HG03139 (cell line): ENCODE measurements around the gene GTF2H2.
"Not testable (repeated sequence)": the region's sequence is repeated elsewhere in the genome, so short reads cannot be mapped to it uniquely, and the experiment has no call there.

Experiments
- ATAC-seq: cut with Tn5 transposase; IDR thresholded peaks from one replicate; pipeline ENCODE4 v1.9.1; 2021; ENCODE audit not compliant: unreplicated experiment

The GTF2H2 gene

DNA sequence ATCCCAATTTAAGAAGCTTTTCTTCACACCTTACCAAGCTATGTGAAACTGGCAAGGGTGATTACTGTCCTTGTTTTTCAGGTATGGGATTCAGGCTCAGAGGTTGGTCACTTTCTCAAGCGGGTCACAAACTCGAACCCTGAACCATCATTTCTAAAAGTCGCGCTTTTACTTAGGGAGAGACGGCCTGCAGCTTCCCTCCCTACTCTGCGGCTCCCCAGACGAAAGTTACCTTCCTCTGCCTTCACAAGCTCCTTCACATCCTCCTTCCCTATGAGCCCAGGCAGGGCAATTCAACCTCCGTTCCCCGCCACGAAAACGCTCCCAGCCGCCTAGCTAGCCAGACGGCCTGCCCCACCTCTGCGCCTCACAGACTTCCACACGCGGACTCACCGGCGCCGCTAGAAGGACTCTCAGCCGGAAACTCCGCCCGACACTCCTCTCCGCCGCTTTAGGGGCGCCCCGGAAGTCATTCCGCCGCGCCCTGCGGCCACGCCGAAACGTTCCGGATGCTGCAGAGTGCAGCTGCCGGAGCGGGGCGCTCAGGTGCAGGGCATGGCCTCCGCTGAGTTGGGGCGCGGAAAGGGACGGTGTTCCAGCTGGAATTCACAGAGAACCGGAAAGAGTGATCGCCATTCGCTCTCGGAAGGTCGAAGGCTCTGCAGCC lies at the start of gene GTF2H2:
TSS of gene GTF2H2 (minus strand) at position 415 of the 667 bp plus-strand sequence. CDS start 4,913 bp downstream, outside the sequence.
- peak; percentile 97 for ATAC-seq

DNA sequence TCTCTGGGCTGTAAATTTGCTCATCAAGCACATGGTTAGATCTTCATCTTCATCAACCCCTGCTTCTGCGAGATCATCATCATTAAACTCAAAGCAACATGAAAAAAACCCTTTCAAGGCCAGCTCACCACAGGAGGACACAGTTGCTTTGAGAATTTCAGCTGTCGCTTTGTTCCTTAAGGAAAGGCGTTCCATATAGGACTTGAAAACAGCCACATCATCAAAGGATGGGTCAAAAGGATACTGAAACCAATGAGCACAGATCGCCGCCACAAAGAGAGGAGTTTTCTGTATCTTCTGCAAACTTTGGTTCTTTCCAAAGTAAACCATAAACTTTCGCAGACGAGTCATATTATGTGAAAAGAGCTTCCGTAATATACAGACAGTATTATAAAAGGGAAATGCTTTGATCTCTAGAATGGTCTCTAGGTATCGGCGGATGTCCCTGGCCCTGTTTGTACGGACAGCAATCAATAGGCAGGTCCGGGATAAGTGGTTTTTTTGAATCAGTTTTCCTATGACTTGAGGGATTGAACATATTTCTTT lies 42.3 kb upstream of the GTF2H2 start:
- not testable (repeated sequence) for ATAC-seq

DNA sequence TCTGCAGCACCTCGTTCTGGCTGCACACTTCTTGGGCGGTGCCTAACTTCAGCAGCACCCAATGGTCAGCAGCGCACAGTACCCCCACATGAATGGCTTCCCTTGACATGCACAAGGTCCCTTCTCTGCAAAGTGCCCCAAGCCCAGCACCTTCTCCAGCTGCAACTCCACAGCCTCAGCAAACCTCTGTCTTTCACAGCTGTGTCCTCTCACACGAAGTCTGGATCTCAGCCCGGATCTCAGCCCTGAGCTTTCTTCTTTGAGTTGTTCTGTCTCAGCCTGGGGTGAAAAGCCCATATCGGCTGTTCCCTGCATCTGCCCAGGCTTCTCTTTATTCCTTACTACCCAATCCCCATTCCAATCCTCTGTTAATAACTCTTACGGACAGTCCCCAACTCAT lies 32.5 kb upstream of the GTF2H2 start:
- ATAC-seq: not testable (repeated sequence)

DNA sequence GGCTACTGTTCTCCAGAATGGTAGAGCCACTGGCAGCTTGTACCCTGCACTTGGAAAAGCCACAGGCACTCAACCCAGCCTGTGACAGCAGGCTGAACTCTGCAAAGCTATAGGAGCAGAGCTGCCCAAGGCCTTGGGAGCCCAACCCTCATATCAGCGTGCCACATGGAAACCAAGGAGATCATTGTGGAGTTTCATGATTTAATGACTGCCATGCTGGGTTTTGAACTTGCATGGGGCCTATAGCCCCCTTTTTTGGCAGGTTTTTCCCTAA lies 30.4 kb upstream of the GTF2H2 start:
- ATAC-seq: not testable (repeated sequence)

DNA sequence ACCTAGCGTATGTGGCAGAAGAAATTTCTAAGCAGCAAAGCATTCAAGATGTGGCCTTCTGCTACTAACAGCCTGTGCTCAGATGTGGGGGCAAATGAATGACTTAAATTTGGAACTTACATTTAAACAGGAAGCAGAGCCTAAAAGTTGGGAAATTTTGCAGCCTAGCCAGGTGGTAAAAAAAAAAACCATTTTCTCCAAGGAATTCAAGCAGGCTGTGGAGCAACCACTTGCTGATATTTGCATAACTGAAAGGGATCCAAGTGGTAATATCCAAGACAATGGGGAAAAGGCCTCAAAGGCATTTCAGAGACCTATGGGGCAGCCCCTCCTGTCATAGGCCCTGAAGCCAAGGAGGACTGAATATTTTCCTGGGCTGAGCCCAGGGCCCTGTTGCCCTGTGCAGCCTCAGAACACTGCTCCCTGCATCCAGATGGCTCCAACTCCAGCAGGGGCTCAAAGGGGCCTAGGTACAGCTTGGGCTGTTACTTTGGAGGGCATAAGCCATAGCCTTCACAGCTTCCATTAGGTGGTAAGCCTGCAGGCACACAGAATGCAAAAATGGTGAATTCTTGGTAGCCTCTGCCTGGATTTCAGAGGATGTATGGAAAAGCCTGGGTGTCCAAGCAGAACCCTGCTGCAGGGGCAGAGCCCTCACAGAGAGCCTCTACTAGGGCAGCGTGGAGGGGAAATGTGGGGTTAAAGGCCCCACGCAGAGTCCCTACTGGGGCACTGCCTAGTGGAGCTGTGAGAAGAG lies 29.9 kb upstream of the GTF2H2 start:
- ATAC-seq: not testable (repeated sequence)

DNA sequence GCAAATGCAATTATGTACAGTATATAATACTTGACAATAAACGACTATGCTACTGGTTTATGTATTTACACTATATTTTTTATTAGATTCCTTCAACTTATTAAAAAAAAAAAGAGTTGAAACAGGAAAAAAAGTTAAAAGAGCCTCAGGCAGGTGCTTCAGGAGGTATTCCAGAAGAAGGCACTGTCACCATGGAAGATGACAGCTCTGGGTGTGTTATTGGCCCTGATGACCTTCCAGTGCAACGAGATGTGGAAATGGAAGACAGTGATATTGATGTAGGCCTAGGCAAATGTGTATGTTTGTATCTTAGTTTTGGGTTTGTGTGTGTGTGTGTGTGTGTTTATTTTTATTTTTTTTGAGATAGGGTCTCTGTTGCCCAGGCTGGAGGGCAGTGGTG lies 22.3 kb upstream of the GTF2H2 start:
- not testable (repeated sequence) for ATAC-seq

DNA sequence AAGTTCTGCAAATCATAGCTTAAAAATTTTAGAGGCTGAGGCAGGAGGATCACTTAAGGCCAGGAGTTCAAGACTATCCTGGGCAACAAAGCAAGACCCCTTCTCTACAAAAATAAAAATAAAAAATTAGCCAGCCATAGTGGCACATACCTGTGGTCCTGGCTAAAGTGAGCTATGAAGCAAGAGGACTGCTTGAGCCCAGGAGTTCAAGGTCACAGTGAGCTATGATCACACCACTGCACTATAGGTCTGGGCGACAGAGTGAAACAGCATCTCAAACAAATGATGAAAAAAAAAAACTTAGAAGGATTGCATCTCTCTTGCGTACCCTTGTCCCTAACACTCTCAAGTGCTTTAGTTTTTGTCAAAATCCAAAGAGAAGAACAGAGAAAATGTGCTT lies 21.3 kb upstream of the GTF2H2 start:
- ATAC-seq: not testable (repeated sequence)

DNA sequence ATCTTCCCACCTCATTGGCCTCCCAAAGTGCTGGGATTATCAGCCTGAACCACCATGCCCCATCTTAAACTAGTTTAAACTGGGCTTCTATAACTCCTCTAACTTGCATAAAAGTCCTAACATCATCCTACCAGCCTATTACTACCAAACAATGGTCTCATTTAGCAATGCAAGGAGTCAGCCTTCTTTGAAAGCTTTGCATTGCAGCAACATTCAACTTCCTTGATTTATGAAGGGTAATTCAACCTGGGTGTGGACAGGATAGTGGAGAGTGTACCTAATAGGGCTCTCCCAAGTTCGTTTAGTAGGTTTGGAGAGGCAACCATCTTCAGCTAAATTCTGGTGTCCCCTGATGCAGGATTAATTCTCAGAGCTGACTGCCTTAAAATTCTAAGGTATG lies 18.7 kb upstream of the GTF2H2 start:
- not testable (repeated sequence) for ATAC-seq

DNA sequence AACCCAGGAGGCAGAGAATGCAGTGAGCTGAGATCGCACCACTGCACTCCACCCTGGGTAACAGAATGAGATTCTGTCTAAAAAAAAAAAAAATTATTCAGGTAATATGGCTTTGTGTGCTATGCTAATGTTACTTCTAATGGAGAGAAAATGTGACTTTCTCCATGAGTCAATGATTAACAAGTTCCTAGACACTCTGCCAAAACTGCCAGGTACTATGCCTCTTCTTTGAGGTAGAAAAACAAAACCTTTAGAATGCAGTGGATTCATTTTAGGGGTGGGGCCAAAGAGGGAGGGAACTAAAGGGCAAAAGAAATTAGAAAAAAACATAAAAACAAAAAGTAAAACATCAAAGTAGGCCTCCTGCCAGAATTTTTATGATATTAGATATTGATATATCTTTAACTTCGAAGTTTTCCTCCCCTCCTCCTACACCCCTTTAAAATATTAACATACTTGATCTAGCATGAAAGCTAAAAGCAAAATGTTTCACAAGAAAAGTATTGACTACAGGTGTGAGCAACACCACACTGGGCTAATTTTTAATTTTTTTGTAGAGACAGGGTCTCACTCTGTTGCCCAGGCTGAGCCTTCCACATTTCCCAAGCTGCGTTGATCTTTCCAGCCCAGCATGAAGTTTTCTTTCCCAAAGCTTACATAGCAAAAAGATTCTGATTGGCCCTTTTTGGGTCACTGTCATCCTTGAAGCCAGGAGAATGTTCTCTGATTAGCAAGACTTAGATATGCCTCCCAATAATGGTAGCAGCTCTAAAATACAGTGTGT lies 17.0 kb upstream of the GTF2H2 start:
- not testable (repeated sequence) for ATAC-seq

DNA sequence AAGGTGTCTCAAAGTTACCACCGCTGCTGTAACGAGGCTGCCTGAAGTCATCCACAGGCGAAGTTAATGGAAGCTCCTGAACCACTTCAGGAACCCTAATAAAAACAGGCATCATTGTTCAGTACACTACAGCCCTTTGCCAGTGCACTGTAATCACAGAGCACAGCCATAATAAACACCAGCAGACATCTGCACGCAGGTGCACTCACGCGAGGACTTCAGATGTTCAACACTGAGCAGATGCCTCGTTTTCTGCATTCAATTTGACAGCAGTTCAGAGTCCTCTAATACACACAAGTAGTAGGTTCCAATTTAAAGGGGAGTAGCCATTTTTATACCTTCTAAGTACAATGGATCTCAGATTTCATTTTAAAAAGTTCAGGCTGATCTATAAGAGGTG lies 15.4 kb upstream of the GTF2H2 start:
- ATAC-seq: not testable (repeated sequence)

DNA sequence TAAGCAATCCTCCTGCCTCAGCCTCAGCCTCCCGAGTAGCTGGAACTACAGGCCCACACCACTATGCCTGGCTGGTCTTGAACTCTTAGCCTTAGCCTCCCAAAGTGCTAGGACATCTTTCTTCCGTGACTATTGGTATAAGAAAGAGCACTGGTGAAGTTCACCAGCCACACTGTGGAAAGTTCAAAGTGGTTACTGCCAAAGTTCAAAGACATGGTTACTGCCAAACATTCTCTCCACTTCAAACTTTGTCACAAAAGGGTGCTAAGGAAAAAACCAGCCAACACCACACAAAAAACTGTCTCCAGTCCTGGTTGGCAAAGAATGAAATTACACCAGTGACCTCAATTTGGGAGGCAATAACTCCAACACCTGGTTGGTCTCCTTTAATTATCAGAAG lies 14.9 kb upstream of the GTF2H2 start:
- not testable (repeated sequence) for ATAC-seq

DNA sequence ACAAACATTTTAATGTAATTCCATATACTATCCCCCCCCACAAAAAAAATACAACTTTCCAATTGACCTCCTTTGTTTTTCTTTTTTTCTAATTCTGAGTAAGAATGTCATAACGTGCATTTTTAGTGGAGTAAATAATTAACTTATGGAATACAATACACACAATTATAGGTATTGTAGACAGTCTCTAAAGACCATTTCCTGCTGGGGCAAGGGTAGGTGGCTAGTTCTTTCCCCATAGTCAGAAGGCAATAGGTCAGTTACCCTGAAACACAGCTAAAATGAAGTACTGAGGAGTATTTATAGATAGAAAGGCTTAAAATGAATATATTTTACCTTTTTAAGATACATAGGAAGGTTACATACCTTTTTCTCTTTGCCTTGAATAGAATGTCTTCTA lies 6.2 kb downstream of the GTF2H2 start:
- ATAC-seq: not testable (repeated sequence)

DNA sequence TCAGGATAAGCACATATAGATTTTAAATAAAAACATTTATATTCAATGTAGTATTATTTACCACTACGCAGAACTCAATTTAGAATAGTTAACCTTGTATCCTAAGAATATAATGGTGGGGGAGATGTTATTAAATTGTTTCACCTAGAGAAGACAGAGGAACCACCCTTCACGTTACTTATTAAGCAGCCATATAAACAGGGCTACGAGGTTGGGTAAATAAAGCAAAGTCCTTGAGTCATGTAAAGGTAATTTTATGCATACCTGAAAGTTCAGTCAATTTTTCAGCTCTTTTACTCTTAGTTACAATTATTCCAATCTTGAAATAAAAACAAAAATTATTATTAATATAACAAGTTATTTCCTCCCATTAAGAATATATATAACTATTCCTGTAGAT lies 8.1 kb downstream of the GTF2H2 start:
- ATAC-seq: not testable (repeated sequence)

DNA sequence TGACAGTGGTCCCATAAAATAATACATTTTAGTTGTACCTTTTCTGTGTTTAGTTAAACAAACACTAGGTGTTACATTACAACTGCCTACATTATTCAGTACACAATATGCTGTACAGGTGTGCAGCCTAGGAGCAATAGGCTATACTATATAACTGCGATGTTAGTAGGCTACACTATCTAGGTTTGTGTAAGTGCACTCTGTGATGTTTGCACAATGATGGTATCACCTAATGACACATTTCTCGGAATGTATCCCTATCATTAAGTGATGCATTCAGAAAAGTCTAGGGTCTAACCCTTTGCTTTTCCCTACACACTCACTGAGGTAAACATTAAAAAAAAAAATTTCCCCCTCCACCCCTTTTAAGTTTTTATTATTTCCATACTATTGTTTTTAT lies 22.7 kb downstream of the GTF2H2 start:
- ATAC-seq: not testable (repeated sequence)

DNA sequence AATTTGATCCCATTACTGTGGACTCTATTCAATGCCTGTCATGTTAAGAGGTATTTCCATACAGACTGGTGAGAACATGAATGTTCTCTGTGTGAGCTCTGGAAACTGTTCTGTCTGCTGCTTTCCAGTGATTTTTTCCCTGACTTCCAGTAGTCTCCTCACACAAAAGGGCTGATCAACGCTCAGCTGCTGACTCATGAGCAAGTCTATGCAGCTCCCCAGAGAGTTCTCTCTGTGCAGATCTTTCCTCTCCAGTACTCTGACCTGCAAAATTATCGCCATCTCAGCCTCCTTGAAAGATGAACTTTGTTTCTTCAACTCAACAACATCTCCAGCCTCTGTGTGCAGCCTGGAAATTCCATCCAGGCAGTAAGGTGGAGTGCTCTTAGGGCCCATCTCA lies 23.3 kb downstream of the GTF2H2 start:
- ATAC-seq: not testable (repeated sequence)

DNA sequence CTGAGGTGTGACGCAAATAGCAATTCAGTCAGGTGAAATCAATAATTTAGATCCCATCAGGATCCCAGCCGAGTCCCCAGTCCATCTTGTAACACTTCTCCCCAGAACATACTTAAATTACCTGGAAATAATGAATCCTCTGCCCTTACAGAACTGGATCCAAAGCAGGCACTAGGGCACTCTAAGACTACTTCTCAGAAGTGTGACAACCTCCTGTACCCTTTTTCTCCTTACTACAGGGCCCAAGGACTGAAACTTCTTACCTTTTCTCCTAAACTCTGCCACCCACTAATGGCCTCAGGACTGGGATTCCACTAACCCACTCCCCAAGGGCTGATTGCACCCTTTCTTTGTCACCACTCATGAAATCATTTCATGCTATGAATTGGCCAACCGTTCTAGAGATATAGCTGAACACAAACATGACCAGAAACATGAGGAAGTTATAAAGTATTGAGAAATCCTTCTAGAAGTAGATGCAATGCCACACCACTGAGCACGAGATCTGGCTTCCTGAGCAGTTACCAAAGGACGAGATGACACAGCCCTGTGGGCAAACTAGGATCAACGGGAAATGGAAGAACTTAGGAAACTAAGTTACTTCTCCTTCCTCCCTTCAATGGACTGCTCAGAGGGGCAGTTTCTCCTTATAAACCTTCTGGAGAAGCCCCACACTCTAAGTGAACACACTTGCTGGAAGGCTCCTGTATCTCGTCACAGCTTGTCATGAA lies 36.3 kb downstream of the GTF2H2 start:
- ATAC-seq: not testable (repeated sequence)

DNA sequence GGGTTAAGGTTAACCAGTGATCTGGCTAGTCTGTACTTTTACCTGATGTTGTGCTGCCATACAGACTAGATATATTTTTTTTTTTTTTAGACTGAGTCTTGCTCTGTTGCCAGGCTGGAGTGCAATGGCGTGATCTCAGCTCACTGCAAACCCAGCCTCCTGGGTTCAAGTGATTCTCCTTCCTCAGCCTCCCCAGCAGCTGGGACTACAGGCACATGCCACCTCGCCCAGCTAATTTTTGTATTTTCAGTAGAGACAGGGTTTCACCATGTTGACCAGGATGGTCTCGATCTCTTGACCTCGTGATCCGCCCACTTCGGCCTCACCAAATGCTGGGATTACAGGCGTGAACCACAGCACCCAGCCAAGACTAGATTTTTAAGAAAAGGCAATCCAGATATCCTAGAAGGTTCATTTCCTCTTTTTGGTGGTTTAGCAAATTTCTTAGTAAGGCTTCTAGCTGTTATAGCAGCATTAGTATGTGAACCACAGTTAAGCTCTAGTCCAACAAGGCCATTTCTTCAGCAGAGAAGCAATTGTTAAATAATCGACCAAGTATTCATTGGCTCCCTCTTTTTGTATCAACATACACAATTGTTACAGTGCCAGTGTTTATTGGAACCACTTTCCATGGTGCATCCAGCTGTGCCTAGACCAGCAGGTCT lies 42.1 kb downstream of the GTF2H2 start, which contains the start of gene NAIP:
TSS of gene NAIP (minus strand) at position 51 of the 665 bp plus-strand sequence. CDS start 12,424 bp downstream, outside the sequence.
- not testable (repeated sequence) for ATAC-seq

DNA sequence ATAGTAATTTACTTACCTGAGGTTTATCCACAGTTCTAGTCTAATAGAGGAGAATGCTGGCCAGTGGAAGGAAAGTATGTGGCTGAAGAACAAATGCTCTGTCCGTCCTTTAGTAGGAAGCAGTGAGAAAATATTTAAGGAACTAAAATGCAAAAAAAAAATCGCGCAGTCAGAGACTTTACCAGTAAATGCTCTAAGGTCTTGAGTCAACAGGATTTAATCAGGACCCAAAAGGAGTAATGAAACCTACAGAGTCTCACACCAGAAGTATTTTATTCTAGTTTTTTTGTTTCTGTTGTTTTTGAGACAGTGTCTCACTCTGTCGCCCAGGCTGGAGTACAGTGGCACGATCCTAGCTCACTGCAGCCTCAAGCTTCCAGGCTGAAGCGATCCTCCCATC lies 46.8 kb downstream of the GTF2H2 start:
- not testable (repeated sequence) for ATAC-seq

DNA sequence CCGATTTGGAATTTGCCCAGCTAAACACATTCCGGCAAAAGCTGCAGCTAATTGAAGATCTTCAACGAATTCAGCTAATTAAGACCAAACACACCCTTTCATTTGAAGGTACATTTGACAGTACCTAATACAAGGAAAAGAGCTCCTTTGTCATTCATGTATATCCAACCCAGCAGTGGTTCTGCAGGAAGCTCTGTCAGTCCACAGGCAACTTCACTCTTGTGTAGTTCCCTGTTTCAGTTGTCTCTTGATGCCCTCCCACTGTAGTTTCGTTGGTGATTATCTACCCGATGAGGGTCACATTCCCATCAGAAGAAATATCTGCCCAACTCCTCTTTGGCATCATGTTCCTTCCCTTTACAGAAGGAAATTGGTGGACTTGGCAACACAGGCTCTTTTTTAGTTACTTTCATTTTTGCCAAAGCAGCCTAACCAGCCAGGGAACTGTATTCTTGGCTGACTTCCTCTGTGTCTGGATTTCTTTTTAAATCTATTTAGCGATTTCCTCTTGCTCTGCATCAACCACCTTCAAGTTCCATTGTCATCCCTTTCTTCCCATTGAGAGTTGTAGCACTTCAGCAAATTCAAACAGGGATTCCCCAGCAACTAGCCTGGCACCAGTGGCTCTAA lies 49.0 kb downstream of the GTF2H2 start:
- not testable (repeated sequence) for ATAC-seq

DNA sequence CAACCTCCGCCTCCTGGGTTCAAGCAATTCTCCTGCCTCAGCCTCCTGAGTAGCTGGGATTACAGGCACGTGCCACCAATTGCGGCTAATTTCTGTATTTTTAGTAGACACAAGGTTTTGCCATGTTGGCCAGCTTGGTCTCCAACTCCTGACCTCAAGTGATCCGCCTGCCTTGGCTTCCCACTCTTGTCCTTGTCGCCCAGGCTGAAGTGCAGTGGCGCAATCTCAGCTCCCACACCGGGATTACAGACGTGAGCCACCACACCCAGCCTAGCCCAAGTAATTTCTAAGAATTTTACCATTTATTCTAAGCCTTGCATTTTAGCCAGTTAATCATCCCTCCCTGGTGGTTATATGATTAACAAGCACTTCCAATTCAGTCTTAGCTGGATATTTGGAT lies 53.3 kb downstream of the GTF2H2 start:
- no peak for ATAC-seq
